ENCODE results near the gene HEPACAM. TPM values are rescaled to one million over a fixed set of nuclear protein-coding genes. Genes with fewer than 3 reads are reported as not detected.

HEPACAM gene
- total RNA-seq, 1 donor from 2014 or later, result 0.62 TPM

DNA sequence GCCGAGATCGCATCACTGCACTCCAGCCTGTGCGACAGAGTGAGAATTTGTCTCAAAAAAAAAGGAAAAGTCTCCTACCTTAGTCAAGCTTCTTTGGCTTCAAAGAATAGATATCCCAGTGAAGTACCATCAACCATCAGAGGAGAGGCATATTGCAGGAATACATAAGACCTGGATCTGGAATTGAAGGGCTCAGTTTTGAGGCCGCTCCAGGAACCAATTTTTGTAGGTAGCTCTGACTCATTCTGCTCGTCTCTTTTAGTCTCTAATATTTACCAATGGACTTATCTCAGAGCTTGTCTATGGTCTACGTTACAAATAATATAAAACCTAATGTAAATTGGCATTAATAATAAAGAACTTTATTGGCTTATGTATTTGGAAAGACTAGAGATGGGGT lies 10.0 kb upstream of the HEPACAM start:
- intact Hi-C loops (cut with micrococcal nuclease), result no loop called here
- DNase-seq (no peak), ATAC-seq (no peak)

DNA sequence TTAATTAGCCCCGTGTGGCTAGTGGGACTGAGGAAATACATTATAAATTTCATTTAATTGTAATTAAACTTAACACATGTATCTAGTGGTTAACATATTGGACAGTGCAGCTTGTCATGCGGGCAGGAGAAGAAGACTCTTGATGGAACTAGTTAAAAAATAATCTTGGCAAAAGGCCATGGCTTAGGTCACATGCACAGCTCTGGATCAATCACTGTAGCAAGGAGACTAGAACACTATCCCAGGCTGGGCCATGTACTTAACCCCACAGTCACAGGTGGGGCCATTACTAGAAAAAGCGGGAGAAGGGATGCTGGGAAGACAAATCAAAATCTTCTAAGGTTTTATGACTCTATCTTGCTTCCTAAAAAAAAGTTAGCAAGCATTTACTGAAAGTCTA lies 8.7 kb upstream of the HEPACAM start:
- DNase-seq (no peak), ATAC-seq (no peak)
- intact Hi-C loops (cut with micrococcal nuclease), result no loop called here

DNA sequence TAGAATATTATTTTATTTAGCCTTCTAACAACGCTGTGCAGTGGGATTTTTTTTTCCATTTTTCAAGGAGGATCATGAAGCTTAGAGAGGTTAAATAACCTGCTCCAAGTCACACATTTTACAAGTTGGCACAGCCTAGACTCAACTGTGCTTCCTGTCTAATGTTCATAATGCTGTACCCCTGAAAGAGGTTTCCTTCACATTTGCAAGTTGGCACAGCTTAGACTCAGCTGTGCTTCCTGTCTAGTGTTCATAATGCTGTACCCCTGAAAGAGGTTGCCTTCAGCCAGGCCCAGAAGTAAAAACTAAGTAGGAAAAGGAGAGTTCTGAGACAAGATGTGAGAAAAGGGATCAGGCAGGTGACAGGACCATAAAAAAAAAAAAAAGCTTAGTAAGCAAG lies 7.9 kb upstream of the HEPACAM start:
- intact Hi-C loops (cut with micrococcal nuclease), result no loop called here
- DNase-seq (no peak), ATAC-seq (no peak)

DNA sequence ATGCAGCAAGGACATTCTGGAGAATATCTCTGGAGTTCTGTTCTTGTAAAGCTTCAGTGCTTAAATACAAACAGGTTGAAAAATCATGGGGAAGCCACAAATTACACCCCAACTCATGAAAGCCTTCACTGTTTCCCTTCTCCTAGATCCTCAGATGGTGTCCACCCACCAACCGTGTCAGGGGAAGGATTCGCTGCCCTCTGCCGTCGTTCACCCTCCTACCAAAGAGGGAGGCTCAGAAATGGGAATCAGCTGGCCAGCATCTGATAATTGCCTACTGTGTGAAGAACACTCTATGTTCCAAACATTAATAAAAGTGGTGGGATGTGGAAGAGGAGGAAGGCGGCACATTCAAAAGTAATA lies 7.4 kb upstream of the HEPACAM start:
- DNase-seq (no peak), ATAC-seq (no peak)
- intact Hi-C loops (cut with micrococcal nuclease), result no loop called here

DNA sequence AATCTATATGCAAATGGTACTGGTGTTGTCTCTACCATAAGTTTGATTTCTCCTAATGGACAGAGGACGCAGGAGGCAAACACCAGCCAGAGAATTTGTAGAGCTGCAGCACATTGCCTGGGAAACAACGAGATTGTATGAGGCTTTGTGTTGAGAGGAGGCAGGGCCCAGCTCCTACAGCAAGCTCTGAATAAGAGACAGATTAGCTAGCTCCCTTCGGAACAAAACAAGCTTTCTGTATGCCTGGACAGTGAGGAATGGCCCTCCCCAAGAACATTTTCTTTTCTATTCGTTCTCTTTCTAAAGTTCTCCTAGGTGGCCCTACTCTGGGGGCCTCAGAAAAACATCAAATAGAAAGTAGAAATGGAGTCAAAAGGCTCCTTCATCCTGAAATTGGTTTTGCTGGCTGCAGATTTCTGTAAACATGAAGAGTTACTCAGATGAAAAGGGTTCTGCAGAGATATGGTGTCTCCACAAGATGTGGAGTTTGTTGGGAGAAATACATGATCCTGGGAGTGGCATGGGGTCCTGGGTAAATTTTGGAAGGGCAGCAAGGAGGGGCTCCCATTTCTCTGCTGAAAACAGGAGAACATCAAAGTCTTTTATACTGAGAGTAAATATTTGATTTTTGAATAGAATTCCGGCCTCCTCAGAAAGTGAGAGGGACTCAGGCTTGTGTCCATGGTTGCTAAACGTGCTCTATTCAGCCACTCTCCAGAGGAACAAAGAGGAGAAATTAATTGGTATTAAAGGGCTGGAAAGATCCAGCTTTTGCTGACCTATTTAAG lies 6.8 kb upstream of the HEPACAM start:
- DNase-seq, result no peak
- intact Hi-C loops (cut with micrococcal nuclease), result no loop called here
- no peak for ATAC-seq

DNA sequence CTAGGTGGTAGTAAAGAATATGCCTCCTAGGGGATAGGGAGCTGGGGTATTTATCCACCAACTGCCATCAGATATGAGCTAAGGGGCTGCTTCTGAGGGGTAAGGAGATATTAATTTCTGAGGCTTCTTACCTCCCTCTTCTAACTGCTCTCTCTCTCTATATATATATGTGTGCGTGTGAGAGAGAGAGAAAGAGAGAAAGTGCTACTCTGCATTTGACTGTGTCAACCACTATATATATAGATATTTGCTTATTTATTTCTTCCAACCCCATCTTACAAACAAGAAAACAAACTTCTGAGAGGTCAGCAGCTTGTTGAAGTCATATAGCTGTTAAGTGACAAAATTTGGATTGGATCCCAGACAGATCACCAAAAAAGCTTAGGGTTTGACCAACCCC lies 5.9 kb upstream of the HEPACAM start:
- no peak for ATAC-seq

DNA sequence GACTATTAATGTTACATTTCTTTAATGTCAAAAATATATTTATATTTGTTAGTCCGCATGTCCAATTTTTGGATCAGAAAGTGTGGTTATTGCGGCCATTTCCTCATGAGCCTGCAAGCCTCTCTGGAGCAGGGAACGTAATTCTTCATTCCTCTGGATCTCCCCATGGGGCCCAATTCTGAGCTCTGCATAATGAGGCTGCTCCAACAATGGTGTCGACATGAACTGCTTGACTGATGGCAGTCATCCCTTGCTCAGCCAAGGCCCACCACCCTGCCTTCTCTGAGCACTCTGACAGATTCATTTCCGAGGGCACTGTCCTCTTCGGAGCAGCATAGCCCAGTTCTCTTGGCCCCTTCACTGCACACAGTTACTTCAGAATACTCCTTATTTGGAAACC lies 3.1 kb upstream of the HEPACAM start:
- ATAC-seq, result no peak
- intact Hi-C loops (cut with micrococcal nuclease), result no loop called here
- no peak for DNase-seq

More for the DNA sequence above, 5.9 kb upstream of the HEPACAM start:
- DNase-seq, result no peak
- intact Hi-C loops (cut with micrococcal nuclease), result no loop called here

DNA sequence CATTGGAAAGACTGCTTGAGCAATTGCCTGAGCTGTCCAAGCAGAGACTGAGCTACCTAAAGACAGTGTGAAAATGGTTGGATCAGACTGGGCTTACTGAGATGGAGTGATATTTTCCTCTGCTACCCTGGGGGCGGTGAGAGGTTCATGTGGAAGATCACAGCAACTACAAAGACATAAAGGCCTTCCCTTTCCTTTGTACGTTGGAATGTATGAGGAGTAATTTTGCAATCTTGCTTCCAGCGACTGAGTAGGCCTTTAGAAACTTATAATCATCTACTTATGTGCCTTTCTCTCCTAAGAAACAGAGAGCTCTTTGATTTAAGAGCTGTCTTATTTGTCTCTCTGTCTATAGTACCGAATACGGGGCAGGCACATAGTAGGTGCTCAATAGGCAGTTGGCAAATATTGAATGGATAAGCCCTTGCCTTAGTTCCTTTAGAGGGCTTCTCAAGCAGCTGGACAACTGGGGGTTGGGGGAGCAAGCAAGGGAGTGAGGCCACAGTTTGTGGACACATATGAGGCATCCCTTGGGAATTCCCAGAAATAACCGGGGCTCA lies 2.4 kb upstream of the HEPACAM start:
- ATAC-seq (no peak), DNase-seq (no peak)
- intact Hi-C loops (cut with micrococcal nuclease), result no loop called here

DNA sequence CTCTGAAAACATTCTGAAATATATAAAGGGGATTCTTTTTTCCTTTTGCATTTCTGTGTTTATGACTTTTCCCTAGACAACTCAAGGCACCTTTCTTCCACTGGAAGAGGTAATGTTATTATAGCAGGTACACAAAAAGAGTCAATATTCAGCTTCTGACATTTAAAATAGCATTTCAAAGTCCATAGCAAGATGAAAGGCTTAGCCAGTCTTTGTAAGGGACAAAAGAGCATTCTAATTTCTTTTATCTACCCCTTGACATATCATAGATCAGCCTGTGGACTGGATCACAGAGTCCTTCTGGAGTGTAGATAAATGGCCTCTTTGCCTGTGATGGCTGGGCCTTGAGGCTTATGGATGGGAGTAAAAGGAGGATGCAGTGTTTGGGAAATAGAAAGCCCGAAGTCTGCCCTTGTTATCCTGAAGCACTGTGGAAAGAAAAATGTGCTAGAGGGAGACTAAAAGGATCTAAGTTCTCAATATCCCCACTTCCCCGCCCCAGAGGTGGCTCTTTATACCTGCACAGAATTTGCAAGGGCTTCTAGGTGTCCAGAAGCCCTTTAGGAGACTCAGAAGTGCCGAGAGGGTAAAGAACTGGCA lies 1.6 kb upstream of the HEPACAM start:
- ATAC-seq (no peak), DNase-seq (no peak)
- intact Hi-C loops (cut with micrococcal nuclease), result no loop called here

DNA sequence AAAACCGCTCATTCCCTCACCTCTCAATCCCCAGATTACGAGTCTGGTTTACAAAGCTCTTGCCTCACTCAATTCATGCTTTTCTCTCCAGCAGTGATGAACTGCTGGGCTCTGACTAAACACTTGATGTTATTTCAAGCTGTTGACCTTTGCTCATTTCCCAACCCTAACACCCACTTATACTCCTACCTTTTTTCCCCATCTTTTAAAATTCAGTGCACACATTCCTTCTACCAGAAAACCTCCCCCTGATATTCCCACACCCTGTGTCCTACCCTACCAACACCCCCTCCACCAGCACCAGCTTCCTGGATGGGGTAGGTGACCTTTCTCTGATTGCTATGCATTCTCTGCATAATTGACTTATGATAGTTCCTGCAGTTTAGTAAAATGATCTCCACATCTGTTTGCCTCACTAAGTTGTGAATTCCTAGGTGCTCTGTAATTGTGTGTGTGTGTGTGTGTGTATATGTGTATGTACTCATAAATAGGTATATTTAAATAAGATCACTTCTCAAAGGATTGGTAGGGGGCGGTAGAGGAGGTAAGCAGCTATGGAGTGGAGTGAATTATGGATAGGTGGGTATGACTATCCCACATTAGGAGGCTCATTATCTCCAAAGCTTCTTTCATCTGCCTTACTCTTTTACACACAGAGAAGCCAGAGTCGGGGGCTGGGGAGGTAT lies 842 bp downstream of the HEPACAM start:
- DNase-seq (no peak), ATAC-seq (no peak)
- intact Hi-C loops (cut with micrococcal nuclease), result no loop called here

DNA sequence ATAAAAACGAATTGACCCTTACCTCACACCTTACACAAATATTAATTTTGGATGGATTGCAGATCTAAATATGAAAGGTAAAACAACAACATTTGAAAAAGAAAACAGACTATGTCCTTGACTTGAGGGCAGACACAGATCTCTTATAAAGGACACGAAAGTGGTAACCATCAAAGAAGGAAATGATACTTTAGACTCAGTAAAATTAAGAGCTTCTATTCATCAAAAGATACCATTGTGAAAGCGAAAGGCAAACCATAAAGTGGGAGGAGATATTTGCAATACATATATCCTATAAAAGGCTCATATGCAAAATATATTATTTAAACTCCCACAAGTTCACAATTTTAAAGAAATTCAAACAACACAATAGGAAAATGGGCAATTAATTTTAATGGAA lies 5.0 kb downstream of the HEPACAM start:
- intact Hi-C loops (cut with micrococcal nuclease), result no loop called here

DNA sequence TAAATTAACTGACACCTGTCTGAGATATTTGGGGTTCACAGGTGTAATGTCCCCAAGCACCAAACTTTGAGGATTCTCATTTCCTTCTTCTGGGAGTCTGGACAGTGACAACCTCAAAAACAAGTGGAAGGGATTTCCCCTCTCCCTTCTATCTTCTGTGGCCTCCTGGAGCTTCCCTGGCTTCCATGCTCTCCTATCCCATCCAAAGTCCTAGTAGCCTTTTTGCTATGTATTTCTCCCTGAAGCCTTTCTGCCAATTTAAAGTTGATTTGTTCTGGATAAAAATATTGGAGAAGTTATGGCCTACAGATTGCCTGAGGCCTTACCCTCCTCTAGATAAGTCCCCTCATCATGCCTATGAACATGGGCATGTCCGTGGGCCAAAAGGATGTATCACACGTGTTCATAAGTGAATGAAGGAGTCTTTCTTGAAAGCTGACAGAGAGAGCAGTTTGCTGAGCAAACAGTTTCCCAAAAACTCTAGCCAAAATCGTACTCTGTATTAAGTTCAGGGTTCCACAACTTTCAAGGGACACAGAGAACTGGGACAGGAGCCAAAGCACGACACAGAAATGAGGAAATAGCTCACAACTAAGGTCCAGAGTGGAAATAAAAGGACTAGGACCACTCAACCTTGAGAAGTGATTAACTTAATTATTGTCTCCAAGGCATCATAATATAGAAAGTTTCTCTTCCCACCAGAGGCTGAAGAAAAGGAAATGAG lies 6.7 kb downstream of the HEPACAM start:
- ATAC-seq (no peak), DNase-seq (no peak)
- intact Hi-C loops (cut with micrococcal nuclease), result no loop called here

More for the DNA sequence above, 5.0 kb downstream of the HEPACAM start:
- ATAC-seq, result no peak
- no peak for DNase-seq

DNA sequence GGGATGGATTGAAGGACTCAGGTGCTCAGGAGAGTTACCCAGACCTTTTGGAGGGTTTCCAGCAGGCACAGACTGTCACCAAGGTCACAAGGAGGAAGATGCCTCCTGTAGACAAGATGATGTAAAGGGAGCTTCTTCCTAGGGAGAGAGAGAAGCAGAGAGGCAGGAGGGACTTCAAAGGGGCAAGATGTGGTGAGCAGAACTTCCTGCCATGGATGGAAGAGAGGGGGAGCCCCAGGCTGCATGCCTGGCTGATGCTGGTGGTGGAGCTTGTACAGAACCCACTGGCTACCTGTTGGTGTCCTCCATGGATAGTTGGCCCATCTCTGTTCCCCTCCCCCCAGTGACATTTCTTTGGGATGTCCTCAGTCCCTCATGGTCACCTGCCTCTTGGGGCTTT lies 12.6 kb downstream of the HEPACAM start:
- DNase-seq, result no peak
- intact Hi-C loops (cut with micrococcal nuclease), result no loop called here
- ATAC-seq, result no peak

DNA sequence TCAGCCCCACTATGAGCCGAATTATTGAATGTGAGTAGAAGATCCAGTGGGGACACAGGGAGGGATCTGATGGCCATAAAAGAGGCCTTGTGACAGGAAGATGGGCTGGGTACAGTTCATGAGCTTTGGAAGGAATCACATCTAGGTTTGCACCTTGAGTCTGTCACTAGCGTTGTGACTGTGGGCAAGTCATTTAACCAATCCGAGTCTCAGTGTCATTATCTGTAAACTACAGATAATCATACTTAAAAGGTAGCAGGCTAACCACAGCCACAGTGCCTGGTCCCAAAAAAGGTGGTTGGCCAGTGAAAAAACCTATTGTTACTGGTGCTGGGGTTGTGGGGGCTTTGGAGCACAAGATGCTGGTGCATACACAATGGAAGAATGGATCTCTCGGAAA lies 13.0 kb downstream of the HEPACAM start:
- DNase-seq, result no peak
- intact Hi-C loops (cut with micrococcal nuclease), result no loop called here
- no peak for ATAC-seq

DNA sequence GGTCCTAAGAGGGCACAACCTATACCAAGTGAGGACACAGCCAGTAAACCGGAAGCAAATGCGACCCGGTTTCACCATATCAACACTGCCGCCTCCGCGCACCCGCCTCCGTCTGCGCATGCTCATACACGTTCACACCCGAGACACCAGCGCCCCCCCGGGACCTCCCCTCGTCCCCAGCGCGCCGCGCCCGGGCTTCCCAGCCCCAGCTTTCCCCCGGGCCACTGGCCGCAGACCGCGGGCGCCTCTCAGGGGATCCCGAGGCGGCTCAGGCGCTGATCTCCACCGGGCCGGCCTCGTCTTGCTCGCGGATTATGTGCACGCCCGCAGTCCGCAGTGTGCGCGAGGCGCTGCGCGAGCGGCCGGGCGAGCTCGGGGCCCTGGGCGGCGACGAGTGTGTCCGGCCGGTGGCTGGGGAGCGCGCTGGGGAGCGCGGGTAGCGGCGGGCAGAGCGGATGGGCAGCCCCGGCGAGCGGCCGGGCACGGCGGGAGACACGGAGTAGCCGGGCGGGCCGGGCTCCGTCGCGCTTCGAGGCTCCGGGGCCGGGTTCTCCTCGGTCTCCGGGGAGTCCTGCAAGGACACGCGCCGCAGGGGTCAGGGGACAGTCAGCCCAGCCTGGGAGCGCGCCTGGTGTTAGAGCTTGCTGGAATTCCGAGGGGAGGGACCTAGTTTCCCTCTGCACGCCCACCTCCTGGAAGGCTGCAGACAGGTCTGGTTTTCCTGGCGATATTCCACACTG lies 14.8 kb downstream of the HEPACAM start:
- DNase-seq, result peak; percentile 88
- peak; percentile 89 for ATAC-seq
- intact Hi-C loops (cut with micrococcal nuclease), result no loop called here

DNA sequence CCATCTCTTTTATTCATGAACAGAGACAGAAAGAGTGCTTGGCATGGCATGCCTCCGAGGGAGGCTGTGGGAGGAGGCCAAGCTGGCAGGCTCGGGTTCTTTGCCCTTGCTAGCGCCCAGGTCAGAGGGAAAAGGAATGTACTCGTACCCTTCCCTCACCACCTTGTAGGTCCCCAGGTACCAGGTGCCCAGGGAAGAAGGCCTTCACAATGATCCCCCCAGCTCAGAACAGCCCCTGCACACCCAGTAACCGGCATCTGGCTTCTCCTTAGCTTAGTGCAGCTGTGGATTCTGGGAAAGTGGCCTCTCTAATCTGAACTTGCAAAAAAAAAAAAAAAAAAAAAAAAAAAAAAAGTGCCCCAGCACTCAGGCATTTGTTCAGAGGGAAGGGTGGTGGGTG lies 15.5 kb downstream of the HEPACAM start:
- no peak for ATAC-seq
- DNase-seq, result no peak
- intact Hi-C loops (cut with micrococcal nuclease), result no loop called here

DNA sequence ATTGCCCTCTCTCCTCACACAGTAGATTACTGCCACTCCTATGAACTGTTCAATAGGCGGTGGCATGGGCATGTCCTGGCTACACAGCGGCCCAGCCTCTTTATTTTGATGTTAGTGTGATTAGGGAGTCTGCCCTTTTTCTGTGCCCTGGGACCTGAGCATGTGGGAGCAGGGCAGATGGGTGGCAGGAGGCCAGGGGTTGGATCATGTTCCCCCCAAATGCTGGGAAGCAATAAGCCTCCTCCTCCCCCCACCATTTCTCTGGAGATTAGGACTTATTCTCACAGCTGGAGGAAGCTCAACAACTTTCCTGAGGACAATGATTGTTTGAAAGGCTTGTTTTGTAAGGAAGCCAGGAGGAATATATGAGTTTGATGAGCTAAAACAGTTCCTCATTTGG lies 15.9 kb downstream of the HEPACAM start:
- intact Hi-C loops (cut with micrococcal nuclease), result no loop called here
- DNase-seq, result no peak
- no peak for ATAC-seq

DNA sequence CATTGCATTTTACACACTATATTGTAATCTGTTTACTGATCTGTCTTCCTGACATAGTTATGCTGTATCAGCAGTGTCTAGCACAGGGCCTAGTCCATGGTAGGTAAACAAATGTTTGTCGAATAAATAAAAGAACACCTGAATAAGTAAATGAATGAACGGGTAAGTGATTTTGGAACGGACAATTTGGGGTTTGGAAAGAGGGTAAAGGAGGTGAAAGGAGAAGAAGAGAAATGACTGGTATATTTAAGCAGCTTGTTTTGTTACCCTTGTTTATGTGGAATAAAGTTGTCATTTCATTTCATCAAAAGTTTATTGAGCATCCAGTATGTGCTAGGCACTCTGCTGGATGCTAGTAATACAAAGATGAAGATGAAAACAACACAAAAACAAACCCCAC lies 16.9 kb downstream of the HEPACAM start, which contains the start of gene HEPN1:
HEPN1 (plus strand) TSS at position 301 of the 400 bp plus-strand sequence.
- ATAC-seq (no peak), DNase-seq (no peak)
- intact Hi-C loops (cut with micrococcal nuclease), result no loop called here

DNA sequence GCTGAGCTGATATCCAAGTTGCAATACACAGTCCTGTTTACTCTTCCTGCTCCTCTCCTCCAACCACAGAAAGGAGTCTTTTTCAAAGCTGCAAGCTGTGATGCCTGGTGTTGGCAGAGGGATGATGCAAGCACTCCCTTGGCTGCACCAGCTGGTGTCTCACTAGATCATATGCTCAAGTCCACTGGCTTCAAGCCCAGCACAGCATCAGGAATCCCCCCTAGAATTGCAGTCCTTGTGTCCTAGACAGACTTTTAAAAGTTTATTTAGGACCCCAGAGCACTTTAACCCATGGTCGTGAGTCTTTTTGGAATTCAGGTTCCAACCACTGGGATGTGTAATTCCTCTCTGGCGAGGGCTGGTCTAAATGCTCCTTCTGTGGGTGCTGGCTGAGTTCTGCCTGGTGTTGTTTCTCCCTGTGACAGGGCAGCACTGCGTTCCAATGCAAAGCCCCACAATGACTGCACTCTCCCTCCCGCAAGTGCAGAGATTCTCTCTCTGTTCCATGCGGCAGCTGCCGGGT lies 18.7 kb downstream of the HEPACAM start:
- no peak for DNase-seq
- no peak for ATAC-seq
- intact Hi-C loops (cut with micrococcal nuclease), result no loop called here

Measured in left ventricle myocardium superior (tissue), 1 donor.